SW480 (cell line): Measurements from ENCODE around the gene RNF26.
"Not testable (repeated sequence)": the region's sequence is repeated elsewhere in the genome, so short reads cannot be mapped to it uniquely, and the experiment has no call there.

Experiments used
- DNase-seq: peaks from one replicate; pipeline ENCODE4 v3.0.0-alpha.2; 2016; ENCODE audit warnings: low spot score

The RNF26 gene

DNA sequence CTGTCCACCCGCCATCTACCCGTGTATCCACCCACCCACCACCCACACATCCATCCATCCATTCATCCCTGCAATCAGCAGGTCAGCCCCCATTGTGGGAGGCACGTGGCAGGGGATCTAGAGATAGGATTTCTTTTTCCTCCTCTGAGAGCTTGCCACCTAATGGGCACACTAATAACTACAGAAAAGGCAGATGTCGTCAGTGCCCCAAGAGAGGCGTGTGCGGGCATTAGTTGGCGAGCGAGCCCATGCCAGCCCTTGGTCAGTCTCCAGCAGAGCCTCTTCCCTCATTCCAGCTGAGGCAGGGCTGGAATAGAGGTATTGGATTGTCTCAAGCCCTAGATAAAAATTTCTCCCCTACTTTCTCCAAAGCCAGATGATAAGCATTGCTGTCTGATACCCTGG is 37.5 kb downstream of the RNF26 start:
- DNase-seq: peak; percentile 47

DNA sequence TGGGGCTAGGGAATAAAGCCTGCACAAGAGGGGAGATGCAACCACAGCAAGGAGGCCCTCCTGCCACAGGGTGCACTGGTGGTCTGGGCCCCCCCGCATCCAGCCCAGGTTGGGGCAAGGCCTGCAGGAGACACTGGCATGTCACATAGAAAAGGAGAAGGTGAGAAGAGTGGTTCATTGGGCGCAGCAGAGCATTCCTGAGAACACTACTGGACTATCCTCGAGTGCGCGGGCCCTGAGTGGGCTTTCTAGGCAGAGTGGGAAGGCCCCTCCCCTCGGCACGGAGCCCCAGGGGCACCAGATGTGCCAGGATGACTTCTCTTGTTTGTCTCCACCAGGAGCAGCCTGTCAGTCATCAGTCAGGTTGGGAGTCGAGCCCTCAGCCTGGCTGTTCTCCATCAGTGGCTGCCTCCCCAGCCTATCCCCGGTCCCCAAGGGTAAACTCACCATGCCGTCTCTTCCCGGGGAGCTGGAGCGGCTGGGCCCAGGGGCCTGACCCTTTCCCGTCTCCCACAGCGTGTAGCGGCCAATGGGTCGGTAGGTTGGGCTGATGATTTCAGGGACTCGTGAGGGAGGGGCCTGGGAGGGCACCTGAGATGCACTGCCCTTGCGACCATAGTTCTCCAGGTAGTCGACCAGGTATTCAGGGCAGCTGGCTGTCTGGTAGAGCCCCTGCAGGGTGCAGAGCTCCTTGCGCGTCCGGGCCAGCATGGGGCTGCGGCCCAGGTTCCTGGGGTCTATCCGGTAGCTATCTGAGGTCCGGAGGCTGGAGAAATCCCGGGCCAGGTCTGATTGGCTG is 38.1 kb downstream of the RNF26 start:
- DNase-seq: no peak

DNA sequence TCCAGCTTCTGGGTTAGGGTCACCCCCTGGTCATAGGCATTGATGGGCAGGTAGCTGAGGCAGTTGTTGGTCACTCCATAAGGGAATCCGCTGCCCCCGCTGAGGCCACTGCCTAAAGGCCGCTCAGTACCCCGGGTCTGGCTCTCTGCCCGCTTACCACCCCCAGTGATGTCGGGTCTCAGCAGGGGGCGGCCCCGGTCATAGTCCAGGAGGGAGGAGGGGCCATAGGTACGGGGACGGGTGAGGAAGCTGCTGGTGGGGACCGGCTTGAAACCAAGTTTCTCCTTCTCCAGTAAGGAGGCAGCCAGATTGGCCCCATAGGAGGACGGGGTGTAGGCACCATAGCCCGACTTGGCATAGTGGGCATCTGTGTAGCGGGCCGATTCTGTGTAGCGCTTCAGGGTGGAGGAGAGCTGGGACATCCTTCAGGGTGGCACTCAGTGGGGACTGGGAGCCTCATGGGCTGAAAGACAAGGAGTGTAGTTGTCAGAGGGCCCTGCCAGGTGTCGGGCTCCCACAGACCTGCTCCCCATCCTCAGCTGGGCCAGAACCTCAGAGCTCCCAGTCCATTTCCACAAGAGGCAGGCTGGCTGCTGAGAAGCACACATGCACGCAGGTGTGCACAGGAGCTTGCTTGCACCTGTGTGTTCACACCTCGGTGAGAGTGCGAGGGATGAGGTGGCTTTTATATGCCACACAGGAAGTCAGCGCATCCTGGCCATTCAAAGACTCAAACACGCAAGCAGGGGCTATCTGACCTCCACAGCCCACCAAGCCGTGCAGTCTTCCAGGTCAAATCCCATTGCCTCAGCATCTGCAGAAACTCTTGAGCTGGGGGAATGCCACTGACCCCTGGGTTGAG is 39.0 kb downstream of the RNF26 start:
- no peak for DNase-seq

DNA sequence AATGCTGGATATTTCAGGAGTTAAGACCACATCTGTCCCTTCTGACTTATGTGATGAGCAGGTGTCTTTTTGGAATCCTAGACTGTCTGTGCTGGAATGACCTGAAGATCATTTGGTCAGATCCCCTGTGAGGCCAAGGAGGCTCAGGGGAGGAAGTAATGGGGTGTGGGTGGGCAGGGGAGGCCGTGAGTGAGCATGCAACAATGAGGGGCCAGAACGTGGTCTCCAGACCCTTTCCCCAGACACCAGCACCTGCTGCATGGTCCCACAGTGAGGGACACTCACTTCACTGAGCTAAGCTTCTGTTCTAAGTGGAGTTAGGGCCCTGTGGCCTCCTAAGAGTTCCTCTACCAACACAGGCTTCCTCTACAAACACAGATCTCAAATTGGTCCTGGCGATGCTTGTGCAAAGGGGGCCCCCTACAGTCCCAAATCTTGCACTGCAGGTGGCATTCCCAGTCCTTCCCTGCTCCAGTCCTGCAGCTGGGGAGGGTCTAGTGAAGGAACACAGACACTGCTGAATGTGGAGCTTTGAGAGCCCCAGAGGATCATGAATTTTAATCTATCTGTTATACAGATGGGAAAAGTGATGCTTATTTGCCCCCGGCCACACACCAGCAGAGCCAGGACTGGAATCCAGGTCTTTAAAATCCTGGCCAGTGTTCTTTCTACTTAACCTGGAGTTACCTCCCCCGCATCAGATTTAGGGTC is 39.7 kb downstream of the RNF26 start:
- DNase-seq: peak; percentile 71

DNA sequence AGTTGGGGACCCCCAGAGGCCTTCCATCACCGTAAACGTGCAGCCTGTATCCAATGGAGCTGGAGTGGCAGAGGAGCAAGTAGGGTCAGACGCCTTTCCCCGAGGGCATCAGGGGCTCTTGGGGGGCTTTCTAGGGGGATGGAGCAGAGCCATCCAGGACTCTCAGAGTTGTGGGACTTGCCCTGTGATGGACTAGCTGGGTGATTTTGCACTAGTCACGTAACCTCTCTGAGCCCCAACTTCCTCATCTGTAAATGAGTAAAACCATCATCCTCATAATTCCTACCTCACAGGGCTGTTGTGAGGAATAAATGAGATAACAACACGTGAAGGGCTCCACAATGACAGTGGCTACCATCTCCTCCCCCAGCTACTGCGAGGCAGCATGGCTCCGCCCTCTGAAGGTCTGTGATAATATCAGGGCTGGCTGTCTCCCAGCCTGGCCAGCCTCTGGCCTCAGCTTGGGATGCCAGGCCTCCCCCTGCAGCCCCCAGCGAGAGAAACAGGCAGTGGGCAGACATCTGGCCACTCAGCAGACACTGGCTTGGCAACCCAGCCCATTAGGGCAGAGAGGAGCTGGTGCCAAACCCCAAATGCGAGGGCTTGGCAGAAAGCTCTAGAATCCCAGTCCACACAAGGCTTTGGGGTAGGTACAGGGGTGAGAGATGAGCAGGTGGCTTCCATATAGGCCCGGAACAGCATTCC is 40.5 kb downstream of the RNF26 start:
- DNase-seq: no peak

DNA sequence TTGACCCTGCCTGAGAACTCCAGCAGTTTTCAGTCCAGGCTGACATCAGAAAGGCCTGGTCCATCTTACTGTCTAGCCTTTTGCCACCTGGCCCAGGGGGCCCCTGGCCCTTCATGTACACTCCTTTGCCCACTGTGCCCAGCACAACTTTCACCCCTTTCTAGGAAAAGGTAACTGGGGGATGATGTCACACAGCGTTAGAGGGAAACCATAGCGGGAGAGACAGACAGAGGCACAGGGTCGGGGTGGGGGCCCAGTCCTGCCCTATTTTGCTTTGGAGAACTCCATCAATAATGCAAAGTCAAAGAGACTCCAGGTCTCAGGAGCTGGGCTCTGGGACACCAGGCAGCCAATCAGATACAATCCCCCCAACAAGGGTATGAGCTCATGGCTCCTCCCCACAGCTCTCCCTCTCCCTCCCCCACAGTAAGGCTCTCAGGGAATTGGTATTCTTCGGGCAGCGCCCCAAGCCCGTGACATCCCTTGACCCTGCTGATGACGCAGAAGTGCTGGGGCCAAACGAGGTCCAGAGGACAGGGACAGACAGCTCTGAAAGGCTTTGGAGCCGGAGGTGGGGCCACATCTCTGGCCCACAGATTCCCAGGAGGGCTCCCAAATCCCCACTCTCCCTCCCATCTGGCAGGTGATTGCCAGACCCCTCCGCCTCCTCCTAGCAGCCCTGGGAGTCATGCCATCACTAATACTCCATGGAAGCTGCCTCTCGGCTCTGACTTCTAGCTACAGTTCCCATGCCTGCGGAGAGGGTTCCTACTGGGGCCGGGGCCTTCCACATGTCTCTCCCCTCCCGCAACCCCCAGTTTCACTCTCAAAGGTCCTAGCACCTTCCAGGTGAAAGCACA is 41.2 kb downstream of the RNF26 start:
- DNase-seq: no peak

DNA sequence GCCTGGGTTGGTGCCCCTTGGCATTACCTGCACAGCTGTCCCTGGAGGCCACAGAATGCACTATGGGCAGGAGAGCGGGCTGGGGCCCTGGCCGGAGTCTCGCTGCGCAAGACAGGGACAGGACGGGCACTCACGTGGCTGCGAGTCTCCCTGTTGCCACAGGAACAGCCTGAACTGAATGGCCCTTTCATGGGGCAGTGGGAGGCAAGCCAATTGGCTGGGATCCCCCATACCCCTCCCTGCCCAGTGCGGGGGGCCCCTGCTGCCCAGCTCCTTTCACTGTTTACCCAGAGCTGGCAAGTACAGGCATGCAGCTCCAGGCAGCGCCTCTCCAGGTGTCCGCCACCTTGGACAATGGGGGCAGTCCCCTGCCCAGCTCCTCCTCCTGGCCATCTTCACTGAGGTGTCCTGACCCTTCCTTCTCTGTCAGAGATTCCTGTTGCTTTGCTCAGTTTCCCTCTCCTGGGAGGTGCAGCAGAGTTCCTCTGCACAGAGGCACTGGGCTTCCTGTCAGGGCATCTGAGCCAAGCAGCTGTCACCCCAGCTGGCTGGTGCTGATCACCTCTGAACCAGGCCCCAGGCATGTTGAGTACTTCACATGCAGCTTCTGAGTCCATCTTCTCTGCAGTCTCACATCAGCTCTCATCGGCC is 42.0 kb downstream of the RNF26 start:
- no peak for DNase-seq

DNA sequence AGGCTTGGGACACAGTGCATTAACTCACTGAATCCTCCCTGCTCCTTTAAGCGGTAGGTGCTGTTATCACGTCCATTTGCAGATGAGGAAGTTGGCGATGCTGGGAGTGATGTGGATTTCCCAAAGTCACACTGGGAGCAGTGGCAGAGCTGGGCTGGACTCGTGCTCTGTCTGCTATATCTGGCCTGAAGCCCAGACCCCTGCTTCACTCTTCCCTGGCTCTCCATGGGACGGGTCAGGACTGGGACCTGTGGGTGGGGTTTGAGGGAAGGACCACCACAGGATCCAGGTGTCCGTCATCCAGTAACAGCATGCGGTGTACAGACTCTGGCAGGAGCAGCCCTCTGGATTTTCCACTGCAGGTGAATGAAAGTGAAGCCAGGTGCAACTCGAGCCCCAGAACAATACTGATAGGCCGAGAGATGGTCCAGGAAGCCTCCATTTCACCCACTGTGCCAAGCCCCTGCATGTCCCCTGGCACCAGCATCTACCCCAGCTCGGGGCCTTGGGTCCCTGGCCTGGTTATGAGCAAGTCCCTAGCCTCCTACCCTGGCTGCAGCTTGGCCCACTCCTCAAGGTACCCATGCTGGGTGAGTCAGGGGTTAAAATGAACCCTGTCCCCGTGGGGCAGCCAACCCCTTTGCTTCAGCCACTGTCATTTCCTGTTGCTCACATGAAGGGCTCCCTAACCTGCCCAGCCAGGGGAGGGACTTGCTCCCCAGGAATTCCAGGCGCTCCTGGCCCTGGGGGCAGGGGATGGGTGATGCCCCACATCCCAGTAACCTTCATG is 43.0 kb downstream of the RNF26 start:
- no peak for DNase-seq

DNA sequence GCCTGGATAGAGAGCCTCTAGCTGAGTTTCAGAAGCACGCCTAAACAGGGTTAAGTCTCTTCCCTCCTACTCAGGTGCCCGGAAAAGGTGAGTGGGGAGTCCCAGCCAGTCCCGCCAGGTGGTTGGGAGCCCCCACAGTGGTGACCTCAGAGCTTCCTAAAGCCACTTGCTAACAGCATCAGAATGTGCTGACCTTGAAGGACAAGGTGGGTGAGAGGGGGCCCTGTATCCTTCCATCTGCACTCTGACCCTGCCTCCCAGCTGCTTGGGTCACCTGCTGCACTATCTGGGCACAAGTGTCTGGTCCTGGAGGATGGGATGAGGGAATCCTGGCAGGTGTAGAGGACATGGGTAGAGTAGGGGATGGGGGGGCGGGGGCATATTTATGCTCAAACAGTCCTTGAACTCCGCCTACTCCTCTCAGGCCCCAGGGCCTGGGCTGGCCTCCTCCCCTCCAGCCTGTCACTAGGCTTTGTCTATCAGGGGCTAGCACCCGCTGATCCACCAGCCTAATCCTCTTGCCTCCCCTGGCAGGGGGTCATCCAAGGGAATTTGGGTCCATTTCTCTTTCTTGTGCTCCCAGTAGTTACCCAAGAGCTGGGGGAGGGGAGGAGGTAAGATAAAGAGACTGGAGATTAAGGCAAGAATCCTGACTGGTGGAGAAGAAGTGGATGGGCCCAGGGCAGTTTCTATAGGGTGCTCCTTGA is 43.8 kb downstream of the RNF26 start:
- DNase-seq: no peak

DNA sequence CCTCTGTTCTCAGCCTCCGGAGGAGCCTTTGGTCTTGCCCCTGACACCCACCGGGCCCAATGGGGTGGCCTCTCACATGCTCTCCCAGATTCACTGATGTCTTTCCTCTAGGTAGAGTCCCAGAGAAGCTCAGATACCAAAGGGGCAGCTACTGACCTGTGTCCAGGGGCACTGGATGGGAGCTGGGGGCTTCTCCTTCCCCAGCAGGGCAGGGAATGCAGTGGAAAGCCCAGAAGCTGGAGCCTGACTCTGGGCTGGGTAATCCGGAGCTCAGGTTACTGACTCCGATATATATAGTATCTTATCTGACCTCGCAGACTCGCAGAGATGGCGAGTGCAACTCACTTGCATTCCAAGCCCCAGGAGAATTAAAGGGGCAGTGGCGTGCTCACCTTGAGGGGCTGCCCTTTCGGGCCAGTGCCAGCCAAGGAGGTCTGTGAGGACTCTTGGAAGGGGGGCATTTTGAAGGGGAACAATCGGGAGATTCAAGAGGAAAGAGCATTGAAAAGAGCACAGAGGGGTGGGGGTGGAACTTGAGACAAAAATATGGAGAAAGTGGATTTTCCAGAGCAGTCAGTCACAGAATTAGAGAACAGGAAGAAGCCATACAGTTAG is 44.6 kb downstream of the RNF26 start:
- no peak for DNase-seq

DNA sequence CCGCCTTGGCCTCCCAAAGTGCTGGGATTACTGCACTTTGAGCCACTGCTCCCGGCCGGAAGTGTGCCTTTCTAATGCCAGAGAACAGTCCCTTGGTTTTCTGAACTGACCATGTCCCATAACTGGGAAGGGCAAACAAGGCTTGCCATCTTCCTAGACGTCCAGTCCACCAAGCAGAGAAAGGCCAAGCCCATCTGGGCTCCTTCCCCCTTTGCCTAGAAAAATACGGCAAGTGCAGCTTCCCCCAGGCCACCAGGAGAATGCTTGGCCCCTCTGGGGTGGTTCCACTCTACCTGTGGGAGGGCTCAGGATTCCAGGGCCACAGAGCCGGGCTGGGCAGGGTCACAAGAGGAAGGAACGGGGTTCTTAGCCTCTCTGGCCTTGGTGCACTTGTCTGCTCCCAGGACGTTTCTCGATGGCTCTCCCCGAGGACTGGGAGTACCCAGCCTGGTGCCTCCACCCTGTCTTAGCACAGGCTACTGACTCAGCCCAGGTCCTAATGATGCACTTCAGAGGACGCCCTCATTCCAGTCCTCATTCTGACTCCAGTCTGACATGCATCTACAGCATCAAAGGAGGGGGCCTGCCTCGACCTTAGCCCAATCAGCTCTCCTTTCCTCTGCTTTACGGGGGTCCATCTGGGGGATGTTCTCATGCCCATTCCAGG is 46.0 kb downstream of the RNF26 start:
- DNase-seq: no peak

DNA sequence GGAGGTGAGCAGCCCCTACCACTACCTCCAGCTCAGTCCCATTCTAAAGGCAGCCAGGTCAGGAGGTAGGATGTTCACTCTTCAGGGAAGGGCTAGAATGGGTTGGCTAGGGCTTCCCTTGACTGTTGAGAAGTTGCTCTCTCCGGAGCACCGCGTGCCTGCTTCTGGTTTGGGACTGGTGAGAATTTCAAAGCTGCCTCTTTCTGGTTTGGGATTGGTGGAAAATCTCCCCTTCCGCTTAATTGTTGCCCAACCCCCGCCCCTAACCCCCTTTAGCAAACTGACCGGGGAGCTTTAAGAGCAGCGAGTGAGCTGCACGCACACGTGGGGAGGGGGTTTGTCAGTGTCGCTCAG is 46.5 kb downstream of the RNF26 start:
- DNase-seq: no peak

DNA sequence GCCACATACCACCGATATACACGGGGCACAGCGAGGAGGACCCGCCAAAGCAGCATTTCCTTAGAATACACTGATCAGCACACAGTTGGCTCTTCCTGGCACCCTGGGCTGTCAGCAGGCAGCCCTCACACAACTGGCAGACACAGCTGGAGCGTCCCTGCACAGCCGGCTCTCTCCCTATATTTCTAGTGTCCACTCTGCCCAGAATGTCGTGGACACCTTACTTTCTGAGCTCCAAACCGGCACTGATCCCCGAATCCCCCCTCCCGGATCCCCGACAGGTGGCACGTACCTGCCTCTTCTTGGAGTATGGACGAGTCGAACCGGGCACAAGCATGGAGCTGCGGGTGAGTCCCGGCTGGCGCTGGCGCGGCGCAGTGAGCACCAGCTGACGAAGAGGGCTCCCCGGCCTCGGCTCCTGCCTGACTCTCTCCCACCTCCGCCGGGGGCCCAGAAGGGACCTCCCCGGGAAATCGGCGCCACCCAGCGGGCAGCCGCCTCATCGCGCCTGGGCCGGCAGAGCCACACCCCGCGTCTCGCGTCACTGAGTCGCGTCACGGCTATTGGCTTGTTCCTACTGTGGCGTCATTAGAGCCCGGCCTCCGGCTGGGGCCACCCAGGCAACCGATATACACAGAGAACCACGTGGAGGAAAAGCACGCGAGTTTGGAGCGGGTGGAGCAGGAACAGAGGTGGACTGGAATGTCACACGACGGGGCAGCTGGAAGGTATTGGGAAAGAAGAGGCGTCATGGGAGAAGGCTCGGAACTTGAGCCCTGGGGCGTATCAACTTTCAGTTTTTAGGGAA is 47.1 kb downstream of the RNF26 start, which contains the start of gene USP2:
USP2 (minus strand) TSS at position 510 of the 808 bp plus-strand sequence. CDS start 8,210 bp downstream, outside the sequence.
- DNase-seq: peak; percentile 95

DNA sequence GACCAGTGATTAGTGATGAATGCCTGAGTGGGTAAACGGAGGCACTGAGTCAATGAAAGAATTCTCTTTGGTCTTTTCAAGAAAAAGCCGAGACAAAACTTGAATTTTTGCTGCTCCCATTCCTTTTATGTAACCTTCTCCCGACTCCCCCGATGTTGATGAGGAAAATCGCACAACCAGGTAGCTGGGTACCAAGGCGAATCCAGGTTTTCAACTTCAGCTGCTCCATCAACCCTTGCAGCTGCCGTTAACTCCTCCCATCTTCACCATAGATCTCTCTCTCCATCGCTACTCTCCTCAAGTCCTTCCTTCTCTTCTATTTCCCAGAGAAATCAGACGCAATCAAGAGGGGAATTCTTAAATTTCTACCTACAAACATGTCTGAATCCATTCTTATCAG is 47.8 kb downstream of the RNF26 start:
- DNase-seq: peak; percentile 12

DNA sequence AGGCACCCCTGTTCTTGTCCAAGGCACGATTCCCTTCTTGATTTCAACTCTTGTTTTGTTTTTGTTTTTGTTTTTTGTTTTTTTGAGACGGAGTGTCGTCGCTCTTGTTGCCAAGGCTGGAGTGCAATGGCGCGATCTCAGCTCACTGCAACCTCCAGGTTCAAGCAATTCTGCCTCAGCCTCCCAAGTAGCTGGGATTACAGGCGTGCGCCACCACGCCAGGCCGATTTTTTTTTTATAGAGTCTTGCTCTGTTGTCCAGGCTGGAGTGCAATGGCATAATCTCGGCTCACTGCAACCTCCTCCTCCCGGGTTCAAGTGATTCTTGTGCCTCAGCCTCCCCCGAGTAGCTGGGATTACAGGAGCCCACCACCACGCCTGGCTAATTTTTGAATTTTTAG is 48.2 kb downstream of the RNF26 start:
- not testable (repeated sequence) for DNase-seq

DNA sequence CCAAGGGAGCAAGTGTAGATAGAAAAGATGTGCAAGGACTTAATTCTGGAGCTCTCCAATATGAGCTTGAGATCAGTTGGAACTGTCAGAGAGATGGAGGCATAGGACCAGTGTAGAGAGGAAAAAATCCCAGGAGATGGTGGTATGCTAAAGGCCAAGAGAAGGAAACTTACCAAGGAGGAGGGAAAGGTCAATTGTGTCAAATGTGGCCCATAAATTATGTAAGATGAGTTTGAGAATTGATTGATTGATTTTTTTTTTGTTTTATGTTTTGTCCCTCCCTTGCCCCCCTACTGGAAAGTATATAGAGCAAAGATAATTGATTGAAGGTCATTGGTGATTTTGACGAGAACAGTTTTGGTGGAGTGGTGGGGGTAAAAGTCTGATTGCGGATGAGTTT is 50.0 kb downstream of the RNF26 start:
- no peak for DNase-seq
